Measurements from ENCODE around the gene FOXP3. TPM values are rescaled to one million over a fixed set of nuclear protein-coding genes. Genes with fewer than 3 reads are reported as not detected.

Gene FOXP3
- total RNA-seq, 6 donors from 2014 or later = 0.23 to 0.54 TPM; not detected in 4

Other genes with a start within 250 kb of the FOXP3 start
- 10 to 100 TPM; 44.4 to 99.7 (median 72.3) TPM for gene TFE3, start 221.4 kb downstream of the FOXP3 start, total RNA-seq
- gene CCDC120, start 205.7 kb downstream of the FOXP3 start, total RNA-seq = 10 to 100 TPM in 3 of 6 donors, 1 to 10 TPM in 3; 6.0 to 13.5 (median 9.9) TPM
- 10 to 100 TPM; 12.5 to 26.2 (median 15.5) TPM for gene PRAF2, start 190.7 kb downstream of the FOXP3 start, total RNA-seq
- gene WDR45, start 184.8 kb downstream of the FOXP3 start, total RNA-seq = 100 to 1,000 TPM in 2 of 6 donors, 10 to 100 TPM in 4; 55.9 to 165 (median 74.2) TPM
- gene GPKOW, start 141.0 kb downstream of the FOXP3 start, total RNA-seq = 10 to 100 TPM; 14.7 to 23.1 (median 20.4) TPM
- gene MAGIX, start 102.0 kb downstream of the FOXP3 start, total RNA-seq = 10 to 100 TPM in 4 of 6 donors, 1 to 10 TPM in 2; 7.3 to 16.3 (median 12.9) TPM
- gene PLP2, start 92.8 kb downstream of the FOXP3 start, total RNA-seq = 100 to 1,000 TPM in 2 of 6 donors, 10 to 100 TPM in 4; 32.7 to 135 (median 58.4) TPM
- 10 to 100 TPM; 14.4 to 43.0 (median 19.7) TPM for gene PRICKLE3, start 78.3 kb downstream of the FOXP3 start, total RNA-seq
- gene SYP, start 64.5 kb downstream of the FOXP3 start, total RNA-seq = 1 to 10 TPM; 2.1 to 8.0 (median 4.3) TPM
- gene CACNA1F, start 31.4 kb downstream of the FOXP3 start, total RNA-seq = 1 to 10 TPM in 4 of 6 donors, under 1 TPM in 2; 0.46 to 6.3 (median 1.7) TPM
- gene CCDC22, start 29.2 kb downstream of the FOXP3 start, total RNA-seq = 10 to 100 TPM in 5 of 6 donors, 1 to 10 TPM in 1; 9.9 to 22.0 (median 18.6) TPM
- gene PPP1R3F, start 5.1 kb upstream of the FOXP3 start, total RNA-seq = 10 to 100 TPM in 2 of 6 donors, 1 to 10 TPM in 4; 3.3 to 14.9 (median 7.1) TPM
- not detected for gene GAGE10, start 38.9 kb upstream of the FOXP3 start, total RNA-seq
- under 1 TPM in 1 of 6 donors, not detected in 5; 0.72 TPM for gene GAGE12J, start 57.3 kb upstream of the FOXP3 start, total RNA-seq
- gene GAGE13, start 66.9 kb upstream of the FOXP3 start, total RNA-seq = not detected

Measured in upper lobe of left lung (tissue), 6 donors.